SK-N-SH (cell line): Measurements from ENCODE around the gene GALNT17.

ENCODE experiments used
- CTCF ChIP-seq: fragments of 200-600 bp; sonication (generic); IDR thresholded peaks from 2 replicates; pipeline ENCODE4 v1.6.1; 2017; ENCODE audit warnings: antibody characterized with exemption, mild to moderate bottlenecking, moderate library complexity
- EP300 ChIP-seq, 2 experiments: IDR thresholded peaks; 2 replicates each; pipeline versions ENCODE4 v1.4.0 to v1.6.1; 2012; ENCODE audit warnings: borderline replicate concordance in 1 of 2, low read depth in 1 of 2, low read length in 1 of 2
- POLR2AphosphoS5 ChIP-seq: IDR thresholded peaks from 2 replicates; pipeline ENCODE4 v1.6.1; 2012; ENCODE audit warnings: low read depth, low read length
- RCOR1 ChIP-seq: fragments of 150-350 bp; IDR thresholded peaks from 2 replicates; pipeline ENCODE4 v1.6.1; 2017; ENCODE audit warnings: antibody characterized with exemption, low read length
- REST ChIP-seq: IDR thresholded peaks from 2 replicates; pipeline ENCODE4 v1.6.1; 2012; ENCODE audit warnings: mild to moderate bottlenecking, low read depth, low read length, moderate library complexity
- SIN3A ChIP-seq: IDR thresholded peaks from 2 replicates; pipeline ENCODE4 v1.6.1; 2012; ENCODE audit warnings: low read depth, mild to moderate bottlenecking, low read length, moderate library complexity, borderline replicate concordance
- SMC3 ChIP-seq: IDR thresholded peaks from 2 replicates; pipeline ENCODE4 v1.6.1; 2012; ENCODE audit warnings: low read depth, low read length, improper control_type of control experiment
- TCF12 ChIP-seq: IDR thresholded peaks from 2 replicates; pipeline ENCODE4 v1.4.0; 2012
- TEAD4 ChIP-seq: IDR thresholded peaks from 2 replicates; pipeline ENCODE4 v1.4.0; 2012; ENCODE audit warnings: mild to moderate bottlenecking, borderline replicate concordance; ENCODE audit not compliant: insufficient read depth
- USF2 ChIP-seq: fragments of 150-350 bp; IDR thresholded peaks from 2 replicates; pipeline ENCODE4 v1.6.1; 2017; ENCODE audit warnings: antibody characterized with exemption, low read length, low read depth, borderline replicate concordance
- ZBTB33 ChIP-seq: IDR thresholded peaks from 2 replicates; pipeline ENCODE4 v1.4.0; 2012; ENCODE audit warnings: low read depth, borderline replicate concordance

GRCh38 chr7:71484380-71484779 is 352.4 kb downstream of the GALNT17 start:
- TF ChIP-seq REST = no peak
- TF ChIP-seq USF2 = no peak
- no peak for TF ChIP-seq POLR2AphosphoS5
- TF ChIP-seq ZBTB33 = no peak
- TF ChIP-seq RCOR1 = no peak
- no peak for TF ChIP-seq EP300 (IDR thresholded peaks at IDR 0.05; ENCODE audit: borderline replicate concordance in 1 of 2, low read depth in 1 of 2, low read length in 1 of 2)
- TF ChIP-seq CTCF = no peak
- TF ChIP-seq SIN3A = no peak
- TF ChIP-seq SMC3 = no peak
- TF ChIP-seq TEAD4 = no peak
- no peak for TF ChIP-seq TCF12
